Frontal cortex (tissue), 4 donors: Measurements from ENCODE around the gene LCLAT1. TPM values are rescaled to one million over a fixed set of nuclear protein-coding genes. Genes with fewer than 3 reads are reported as not detected.

Experiments used
- DNase-seq, 2 donors: peaks; one replicate each; pipeline ENCODE4 v3.0.0; 2012; ENCODE audit warnings: low spot score in 2 of 2
- FAIRE-seq: peaks from 2 replicates; lab custom pipeline; 2012; peaks lifted over from hg19 to GRCh38; lab: Jason Lieb, UNC
- total RNA-seq: library from RNA; depleted of rRNA; stranded (reverse); fragments of >200 nt; gene quantifications from one replicate; pipeline ENCODE4 v1.2.3, GENCODE V29; 2014
- donor health status: control.
- donor health status: control.
- donor health status: control.

LCLAT1 gene
- total RNA-seq, 1 donor from 2014 or later, result 23.6 TPM

DNA sequence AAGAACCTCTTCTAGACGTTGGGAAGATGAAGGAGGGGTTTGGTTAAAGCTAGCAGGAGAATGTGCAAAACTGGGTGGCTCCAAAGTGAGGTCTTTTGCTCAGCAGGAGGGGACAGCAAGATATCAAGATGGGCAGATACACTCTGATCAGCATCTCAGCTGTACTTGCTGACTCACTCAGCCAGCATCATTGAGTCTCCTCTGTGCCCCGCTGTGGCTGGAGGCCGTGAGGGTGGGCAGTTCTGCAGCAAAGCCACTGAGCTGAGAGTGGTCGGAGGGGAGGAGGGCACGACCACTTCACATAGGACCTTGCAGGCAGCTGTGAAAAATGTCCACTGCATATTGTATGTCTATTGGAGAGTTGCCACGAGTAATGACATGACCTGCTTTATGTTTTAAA lies 208.2 kb downstream of the LCLAT1 start:
- FAIRE-seq (no peak), DNase-seq (no peak)

DNA sequence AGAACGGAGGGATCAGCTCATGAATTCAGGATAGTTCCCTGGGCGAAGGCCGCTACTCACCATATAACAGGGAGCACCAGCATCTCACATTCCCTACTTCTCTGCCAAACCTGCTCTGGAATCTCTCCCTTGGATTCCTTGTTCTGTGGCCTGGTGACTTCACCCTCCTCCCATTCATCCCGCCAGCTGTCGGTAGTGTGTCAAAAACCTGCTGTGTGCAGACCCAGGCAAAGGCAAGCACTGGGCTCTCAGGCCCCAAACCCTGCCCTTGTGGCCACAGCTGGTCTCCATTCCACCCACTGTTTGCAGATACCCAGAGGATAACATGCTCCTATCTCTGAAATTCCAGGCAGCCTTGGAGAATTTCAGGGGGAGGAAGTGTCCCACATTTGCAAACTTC lies 208.6 kb downstream of the LCLAT1 start:
- DNase-seq, result no peak
- FAIRE-seq, result no peak

DNA sequence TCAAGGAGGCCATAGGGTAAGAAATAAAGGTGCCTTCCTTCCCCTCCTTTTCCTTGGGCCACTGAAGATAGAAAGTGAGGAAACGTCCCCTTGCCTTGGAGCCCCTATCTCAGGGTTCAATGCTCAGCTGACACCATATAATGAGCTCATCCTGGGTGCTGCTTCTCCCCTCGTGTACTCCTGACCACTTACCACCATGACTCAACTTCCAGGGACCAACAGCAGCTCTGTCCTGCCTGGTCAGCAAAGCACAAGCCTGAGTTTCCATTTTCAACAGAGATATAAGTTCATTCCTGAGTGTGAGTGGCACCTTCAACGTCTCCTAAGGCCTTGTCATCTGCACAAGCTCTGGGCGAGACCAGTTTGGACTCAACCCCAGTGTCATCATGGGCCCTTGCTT lies 209.0 kb downstream of the LCLAT1 start:
- no peak for DNase-seq
- no peak for FAIRE-seq

DNA sequence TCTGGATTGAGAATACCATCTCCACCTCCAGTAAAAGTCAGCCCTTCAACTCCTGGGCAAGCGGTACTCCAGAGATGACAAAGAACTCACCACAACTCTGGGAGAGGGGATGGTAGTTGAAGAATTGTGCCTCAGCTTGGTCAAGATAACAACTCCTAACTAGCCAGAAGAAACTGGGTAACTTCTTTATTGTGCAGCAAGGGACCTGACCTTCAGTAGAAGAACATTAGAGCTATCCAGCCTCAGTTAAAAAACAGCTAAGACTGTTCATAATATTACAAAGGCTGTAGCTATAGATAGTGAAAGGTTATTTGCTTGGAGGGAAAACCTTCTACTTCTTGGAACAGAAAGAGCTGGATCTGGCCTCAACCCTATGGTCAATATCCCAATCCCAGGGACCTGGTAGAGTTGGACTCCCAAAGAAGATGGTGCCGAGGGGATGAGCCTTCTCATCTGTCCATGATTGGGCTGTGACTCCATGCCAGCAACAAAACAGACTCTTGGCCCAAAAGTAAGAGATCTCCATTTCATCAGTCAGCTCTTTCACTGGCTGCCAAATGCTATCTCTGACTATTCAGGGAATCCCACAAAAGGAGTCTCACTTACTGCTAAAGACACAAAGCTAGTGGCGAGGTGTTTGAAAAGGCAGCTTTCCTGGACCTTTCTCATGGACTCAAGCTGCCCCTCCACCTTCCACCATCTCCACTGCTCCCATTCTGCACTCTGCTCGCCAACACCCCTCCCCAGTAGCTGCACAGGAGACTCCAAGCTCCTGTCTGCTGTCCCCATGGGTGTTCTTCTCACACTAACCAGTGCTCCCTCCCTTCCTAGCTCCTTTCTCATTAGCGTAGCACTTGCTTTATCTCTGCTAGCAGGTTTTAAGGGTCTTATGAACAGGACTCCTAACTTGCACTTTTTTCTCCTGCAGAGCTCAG lies 214.4 kb downstream of the LCLAT1 start:
- no peak for FAIRE-seq

DNA sequence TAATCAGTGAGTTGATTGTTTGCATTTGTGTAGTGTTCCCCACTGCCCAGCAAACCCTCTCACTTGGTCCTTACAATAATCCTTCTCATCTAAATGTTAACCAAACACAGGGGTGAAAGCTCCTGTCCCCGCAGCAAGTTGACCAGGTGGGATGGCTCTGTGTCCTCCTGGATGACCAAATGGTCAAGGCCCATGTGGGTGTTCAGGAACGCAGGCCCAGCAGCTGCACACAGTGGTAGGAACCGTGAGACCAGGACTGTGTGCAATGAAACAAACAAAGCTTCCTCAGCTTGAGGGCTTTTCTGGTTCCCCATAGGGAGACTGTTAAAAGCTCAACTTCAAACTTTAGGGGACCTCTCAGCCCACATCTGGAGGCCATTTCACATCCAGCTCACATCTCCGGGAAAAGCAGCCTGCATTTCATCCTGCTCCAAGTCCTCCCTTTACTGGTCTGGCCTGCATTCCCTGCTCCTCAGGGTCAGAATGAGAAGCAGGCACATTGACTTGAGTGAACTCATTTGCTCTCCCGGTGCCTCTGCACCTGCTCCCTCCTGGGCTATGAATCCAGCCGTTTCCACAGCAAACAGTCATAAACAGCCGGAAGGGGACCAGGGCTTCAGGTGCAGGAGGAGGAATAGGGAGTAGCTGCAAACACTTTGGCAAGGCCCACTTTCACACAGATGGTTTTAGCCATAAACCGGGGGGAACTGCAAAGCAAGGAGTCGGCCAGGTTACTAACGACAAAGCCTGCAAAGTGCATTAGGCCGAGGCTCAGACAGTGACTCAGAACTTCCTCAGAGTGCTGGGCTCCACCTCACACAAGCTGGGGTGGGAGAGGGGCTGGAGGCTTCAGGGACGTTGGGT lies 215.5 kb downstream of the LCLAT1 start:
- DNase-seq (no peak), FAIRE-seq (no peak)

More for the DNA sequence above, 214.4 kb downstream of the LCLAT1 start:
- no peak for DNase-seq

DNA sequence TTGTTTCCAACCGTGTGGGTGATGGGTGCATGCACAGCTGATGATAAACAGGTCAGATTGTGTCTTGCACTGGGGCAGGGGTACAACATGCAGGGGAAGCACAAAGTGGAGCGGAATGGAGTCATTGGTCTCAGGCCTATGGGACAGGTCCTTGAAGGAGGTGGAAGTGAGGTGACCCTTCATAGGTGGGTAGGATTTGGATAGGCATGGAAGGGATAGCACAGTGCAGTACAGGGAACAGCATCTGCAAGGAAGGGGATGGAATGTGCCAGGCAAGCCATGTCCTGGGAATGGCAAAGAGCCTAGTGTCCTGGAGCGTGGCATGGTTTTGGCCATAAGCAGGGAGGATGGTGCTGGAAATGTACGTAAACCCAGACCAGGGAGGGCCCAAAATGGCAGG lies 216.3 kb downstream of the LCLAT1 start:
- DNase-seq (no peak), FAIRE-seq (no peak)

DNA sequence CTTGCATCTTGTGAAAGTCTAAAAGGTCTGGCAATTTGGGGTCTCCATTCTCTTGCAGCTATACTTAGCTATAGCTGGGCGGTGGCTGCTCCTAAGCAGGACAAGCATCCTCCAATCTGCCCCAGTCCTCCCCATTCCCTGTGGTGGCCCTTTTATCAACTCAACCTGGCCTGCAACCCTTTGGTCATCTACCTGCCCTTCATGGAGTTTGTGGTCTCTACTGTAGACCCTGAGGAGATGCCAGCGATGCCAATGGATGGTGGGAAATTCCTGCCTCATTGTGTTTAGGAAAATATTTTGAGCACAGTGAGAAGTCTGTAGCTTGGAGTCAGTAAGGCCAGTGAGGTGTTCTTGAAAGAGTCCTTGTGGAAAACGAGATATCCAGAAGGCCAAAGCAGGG lies 216.8 kb downstream of the LCLAT1 start:
- DNase-seq (no peak), FAIRE-seq (no peak)

DNA sequence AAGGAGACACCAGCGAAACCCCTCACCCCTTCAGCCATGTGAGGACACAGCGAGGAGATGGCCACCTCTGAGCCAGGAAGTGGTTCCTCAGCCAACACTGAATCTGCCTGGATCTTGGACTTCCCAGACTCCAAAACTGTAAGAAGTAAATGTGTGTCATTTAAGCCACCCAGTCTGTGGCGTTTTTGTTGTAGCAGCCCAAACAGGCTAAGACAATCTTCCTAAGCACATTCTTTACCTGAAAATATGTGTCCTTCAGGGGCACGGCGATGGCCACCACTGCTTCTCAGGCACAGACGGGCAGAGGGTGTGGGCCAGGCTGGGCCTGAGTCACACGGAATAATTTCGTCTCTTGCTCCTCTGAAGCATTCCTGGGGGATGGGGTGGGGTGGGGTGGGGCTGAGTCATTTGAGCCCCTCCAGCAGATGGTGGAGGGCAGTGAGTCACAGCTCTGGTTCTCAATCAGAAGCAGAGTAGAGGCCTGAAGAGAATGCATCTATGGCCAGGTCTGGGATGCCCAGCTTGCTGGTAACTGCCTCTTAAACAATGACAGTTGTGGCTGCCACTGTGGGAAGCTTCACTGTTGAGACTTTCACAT lies 217.8 kb downstream of the LCLAT1 start:
- no peak for DNase-seq
- no peak for FAIRE-seq

DNA sequence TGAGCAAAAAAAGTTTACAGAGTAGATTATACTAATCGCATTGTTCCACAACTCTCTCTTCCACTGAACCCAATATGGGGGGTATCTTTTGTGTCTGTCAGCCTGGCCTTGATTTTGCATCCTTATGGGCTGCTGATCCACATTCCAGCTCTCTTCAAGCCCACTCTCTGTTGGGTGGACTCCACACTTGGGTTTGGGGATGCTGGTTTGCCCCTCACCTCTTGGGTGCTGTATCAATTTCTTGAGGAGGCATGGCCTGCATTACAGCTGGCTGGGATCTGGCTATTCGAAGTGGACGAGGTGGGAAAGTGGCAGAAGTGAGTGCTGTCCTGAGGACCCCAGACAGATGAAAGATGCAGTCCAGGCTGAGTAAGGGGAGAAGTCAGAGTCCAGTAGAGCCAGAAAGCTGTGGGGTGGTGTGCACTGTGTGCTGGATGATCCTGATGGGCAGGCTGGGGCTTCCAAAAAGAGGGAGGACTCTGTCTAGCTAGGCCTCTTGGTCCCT lies 218.8 kb downstream of the LCLAT1 start:
- FAIRE-seq (no peak), DNase-seq (no peak)

DNA sequence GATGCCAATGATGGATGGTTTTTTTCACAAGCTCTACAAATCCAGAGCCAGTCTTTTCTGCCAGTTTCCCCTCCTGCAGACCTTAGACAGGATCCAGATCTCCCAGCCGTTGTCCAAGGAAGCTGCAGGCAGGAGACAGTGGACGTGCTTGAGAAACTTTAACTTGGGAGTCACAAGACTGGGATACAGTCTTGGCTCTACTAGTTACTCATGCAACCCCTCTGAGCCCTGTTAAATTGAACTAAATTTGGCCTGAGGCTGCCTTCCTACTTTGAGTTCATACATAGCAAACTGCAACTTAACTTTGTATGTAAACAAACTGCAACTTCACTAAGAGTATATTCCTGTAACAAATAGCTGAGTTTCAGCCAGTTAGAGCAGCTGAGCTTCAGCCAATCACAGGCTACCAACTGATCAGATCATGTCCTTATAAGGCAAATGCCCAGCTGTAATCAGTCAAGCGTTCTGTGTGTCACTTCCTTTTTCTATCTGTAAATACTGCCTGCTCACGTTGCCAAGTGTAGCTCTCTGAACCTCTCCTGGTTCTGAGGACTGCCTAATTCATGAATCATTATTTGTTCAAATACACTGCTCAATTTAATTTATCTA lies 219.3 kb downstream of the LCLAT1 start:
- DNase-seq (no peak), FAIRE-seq (no peak)

DNA sequence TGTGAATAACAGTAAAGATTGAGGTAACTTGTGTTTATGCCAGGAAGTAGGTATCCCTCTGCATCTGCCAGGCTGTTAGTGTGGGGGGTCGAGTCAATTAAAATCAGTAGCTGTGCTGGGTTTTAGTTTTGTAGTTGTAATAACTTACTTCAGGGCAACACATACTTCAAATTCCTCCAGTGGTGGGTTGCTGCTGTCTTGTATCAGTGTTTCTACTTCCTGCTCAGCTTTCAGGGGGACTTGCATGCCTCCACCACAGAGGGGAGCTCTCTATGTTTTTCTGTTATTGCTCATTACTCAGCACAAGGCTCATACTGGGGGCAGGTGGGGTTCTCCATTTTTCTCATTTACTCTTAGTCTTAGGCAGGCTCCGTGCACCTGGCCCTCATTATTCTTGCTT lies 223.4 kb downstream of the LCLAT1 start:
- FAIRE-seq (no peak), DNase-seq (no peak)

DNA sequence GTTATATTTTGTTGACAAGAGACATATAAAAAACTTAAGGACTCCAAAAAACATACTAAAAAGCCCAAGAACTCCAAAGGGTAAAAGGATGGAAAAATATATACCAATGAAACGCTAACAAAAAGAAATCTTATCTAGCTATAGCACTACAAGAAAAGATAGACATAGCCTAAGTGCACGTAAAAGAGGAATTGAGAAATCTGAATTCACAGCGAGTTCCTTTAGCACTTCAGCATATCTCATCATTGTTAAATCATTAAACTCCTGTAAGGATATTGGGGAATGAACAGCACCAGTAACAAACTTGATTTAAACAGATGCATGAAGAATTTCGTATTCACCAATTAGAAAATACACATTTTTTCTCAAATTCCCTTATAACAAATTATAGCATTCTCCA lies 226.1 kb downstream of the LCLAT1 start:
- FAIRE-seq (no peak), DNase-seq (no peak)

DNA sequence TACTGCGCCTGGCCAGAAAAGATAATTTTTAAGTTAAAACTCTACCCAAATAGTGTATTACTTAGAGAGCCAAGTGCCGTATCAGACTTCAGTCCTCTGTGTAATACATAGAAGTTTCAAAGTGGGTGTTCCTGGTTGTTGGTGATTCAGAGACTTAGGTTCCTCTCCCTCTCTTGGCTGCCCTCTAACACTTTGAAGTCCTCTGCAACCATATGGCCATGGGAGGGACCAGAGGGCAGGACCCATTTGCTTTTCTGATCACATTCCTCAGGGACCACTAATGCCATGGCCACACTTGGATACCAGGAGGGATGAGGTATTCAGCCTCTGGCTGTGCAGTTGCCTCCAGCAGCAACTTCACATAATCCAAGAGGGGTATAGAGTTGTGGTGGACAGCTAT lies 228.7 kb downstream of the LCLAT1 start:
- no peak for FAIRE-seq
- no peak for DNase-seq

DNA sequence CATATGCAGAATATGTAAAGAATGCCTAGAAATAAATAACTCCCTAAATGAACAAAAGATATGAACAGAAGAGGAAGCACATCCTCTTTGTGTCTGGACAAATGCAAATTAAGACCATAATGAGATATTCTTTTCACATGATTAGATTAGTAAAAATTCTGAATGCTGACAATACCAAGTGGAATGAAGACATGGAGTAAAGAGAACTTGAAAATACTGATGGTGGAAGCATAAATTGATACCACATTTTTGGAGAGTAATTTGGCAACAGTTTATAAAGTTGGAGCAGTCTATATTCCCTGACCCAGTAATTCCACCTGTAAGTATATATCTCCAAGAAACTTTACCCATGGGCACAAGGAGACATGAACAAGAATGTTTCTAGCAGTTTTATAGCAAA lies 230.2 kb downstream of the LCLAT1 start:
- FAIRE-seq (no peak), DNase-seq (no peak)

DNA sequence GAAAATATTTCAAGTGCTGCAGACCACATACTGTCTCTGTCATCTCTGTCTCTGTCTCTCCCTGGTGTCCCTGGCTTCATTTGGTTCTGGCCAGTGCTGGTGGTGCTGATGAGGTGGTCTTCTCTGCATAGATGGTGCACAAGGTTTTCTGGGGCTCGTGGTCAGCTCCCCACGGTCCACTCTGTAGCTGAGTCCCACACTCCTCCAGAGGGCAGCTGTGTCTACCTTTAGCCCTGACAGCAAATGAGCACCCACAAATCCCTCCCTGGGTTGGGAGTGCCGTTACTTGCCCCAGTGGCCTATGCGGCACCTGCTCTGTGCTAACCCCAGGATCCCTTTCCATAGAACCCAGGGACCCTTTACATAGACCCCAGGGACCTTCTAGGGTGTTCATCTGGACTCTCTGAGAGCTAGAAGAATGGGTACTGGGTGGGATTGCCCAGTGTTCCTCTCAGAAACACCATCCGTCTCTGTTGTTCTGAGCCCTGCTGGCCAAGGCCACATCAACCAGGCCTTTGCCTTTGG lies 230.9 kb downstream of the LCLAT1 start:
- DNase-seq, result no peak
- no peak for FAIRE-seq

DNA sequence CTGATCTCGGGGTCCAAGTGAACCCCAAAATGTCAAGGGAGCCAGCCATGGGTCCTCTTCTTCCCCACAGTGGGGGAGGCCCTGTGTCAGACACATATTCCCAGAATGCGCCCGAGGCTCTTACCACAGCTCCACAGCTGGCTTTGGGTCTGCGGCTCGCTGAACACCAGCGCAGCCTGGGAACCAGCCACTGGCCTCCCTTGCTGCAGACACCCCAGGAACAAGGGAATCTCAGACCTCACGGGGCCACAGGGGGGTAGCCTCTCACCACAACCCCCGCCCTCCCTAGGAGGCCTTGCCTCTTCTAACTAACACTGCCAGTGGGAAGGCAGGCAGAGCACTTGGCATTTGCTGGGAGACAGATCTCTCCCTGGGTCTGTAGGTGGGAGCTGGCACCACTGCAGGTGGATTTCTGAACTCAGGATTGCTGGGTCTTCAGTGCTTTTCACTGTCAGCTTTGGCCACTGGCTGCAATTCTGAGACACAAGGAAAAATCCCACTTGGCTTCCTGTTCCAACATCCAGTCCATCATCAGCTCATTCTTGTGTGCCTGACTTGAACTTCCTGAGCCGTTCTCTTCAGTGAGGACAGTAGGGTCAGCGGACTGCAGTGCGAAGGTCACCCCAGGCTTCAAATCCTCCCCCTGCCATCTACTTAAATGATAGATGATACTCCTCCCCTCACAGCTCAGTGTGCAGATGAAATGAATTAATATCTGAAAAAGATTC lies 231.5 kb downstream of the LCLAT1 start:
- FAIRE-seq, result no peak
- DNase-seq, result no peak

DNA sequence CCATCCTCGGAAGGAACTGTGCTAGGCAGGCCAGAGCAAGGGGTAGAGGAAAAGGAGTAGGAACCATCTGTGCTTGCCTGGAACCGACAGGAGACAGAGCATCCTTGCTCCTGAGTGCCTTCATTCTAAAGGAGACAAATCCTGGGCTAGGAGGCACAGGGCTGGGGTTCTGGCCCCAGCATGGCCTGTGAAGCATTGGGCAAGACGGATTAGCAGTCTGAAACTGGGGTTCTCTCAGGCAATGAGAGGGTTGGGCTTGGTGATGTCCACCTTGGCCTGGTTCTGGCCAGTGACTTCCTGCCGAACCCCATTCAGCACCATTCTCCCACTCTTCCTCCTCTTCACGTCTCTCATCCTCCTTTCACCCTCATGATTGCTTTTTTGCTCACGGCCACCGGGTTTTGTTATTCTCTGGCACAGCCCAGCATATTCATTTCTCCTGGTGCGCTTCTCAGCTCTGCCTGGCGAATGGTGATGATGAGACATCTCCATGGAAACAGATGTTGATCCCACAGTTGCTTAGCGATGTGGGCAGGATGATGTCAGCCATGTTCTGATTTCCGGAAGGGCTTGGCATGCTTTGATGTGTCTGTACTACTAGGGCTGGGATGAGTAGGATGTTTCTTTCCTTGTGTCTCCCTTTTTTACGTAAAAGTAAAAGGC lies 232.5 kb downstream of the LCLAT1 start:
- DNase-seq (peak in 1 of 2 donors; percentile 54), FAIRE-seq (no peak)

DNA sequence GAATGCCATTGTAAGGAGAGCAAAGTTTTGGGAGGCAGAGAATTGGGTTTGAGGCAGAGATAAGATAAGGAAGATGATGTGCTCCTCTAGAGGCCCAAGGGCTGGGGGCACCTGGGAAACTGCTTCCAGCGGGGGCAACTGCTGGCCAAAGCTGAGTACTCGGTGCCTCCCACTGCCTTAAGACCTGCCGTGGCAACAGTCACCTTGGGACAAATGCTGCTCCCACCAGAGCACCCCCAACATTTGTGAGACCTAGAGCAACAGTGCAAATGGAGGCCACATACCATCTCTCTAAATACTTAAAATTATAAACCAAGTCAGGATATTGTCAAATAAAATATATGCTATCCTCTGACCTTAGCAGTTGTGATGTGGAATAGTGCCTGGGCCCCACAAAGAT lies 233.1 kb downstream of the LCLAT1 start:
- FAIRE-seq (no peak), DNase-seq (no peak)

DNA sequence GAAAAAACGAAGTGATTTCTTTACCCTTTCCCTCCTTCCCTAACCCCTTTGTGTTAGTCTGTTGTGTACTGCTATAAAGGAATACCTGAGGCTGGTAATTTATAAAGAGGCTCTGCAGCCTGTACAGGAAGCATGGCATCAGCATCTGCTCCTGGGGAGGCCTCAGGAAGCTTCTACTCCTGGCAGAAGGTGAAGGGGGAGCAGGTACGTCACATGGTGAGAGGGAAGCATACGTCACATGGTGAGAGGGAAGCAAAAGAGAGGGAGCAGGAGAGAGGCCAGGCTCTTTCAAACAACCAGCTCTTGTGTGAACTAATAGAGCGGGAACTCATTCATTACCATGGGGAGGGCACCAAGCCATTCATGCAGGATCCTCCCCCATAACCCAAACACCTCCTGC lies 234.0 kb downstream of the LCLAT1 start:
- DNase-seq, result no peak
- FAIRE-seq, result no peak
